ENCODE data around the gene ZNF358.
"Not testable (repeated sequence)": the region's sequence is repeated elsewhere in the genome, so short reads cannot be mapped to it uniquely, and the experiment has no call there.

ZNF358 gene

DNA sequence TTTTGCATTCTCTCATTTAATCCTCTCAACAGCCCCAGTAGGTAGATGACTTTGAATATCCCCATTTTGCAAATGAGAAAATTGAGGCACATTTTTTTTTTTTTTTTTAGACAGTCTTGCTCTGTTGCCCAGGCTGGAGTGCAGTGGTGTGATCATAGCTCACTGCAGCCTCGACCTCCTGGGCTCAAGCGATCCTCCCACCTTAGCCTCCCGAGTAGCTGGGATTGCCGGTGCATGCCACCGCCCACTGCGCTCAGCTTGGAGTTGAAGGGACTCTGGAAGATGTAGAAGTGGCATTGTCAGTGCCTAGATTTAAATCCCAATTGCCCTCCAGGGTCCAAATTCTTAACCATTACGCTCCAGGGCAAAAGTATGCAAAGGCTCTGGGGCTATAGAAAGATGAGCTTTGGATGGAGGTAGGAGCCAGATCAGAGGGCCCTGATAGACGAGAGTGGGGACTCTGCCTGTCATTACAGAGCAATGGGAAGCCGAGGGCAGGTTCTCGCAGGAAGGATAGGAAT, 5.7 kb downstream of the ZNF358 start:
- DNase-seq, result no peak

DNA sequence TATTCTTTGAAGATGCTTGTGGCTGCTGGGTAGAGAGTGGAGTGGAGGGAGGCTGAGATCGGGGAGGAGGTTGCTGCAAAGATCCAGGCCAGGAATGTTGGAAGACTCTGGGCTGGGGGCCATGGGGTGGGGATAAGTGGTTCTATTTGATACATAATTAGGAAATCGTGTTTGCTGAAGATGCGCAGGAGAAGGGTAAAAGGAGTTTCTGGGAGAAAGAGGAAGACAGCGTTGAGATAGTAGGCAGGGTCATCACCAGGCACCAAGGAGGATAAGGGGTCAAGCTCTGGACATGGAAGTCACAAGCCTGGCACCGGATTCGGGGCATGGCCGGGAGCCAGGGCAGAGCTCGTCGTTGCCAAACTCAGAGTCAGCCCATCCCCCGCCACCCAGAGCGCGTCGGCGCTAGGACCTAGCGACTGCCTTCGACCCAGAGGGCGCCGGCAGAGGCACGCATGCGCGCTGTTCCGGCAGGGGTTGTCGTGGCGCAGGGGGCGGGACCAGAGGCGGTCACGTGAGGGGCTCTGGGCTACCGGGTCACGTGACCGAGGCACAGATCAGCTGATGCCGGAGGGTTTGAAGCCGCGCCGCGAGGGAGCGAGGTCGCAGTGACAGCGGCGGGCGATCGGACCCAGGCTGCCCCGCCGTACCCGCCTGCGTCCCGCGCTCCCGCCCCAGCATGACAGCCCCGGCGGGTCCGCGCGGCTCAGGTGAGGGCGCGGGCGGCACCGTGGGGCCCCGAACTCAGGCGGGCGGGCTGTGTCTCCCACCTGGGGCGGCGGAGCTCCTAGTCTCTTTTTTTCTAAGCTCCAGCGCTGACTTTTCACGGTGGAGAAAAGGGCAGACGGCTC, 6.4 kb downstream of the ZNF358 start, which contains the start of gene MCOLN1:
Gene MCOLN1, plus strand, starts transcription at position 553 of the 851 bp plus-strand sequence. Its CDS starts 127 bp downstream, at position 680.
- peak; percentile 97 for DNase-seq

DNA sequence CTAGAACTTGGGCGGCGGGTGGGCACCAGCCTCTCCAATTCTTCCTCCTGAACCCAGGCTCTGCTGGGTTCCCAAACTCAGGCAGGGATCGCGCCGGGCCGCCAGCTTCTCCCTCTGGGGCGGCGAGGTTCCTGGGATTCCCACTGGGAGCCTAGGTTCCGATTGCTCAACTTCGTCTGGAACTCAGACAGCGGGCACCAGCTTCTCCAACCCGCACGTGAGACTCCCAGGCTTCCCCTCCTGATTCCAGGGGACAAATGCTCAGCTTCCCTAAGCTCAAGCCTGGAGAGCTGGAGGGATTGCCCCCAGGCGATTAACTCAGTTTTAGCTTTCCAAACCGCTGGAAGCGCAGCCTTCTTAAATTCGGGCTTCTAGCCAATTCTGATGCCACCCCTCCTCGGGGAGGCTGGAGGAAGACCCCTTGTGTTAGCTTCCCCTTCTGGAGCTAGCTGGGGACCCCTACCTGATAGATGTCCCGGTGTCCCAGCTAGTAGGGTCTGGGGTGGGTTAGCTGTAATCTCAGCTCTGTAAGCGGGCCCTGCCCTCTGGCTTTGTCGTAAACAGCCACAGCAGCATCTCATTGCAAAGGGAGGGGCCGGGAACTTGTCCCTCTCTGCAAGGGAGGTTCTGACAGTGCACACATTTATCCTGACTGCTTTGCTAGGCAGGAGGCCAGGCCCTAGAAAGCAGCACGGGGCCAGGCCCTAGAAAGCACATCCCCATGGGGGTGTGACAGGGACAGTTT, 7.2 kb downstream of the ZNF358 start:
- DNase-seq, result peak; percentile 6

DNA sequence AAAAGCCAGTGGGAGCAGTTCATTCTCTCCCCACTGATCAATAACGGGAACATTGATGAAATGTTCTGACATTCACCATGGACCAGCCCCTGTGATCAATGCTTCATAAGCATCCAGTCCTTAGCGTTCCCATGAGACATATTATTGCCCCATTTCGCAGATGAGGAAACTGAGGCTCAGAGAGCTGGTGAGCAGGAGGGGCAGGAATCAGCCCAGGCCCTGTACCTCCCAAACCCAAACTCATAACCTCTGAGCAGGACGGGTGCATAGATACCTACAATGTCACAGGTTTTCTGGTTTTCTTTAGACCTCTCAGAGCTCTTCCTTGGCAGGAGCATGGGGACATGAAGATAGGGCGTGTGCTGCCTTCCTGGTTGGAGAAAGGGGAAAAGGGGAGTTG, 8.6 kb downstream of the ZNF358 start:
- DNase-seq, result no peak

- DNase-seq, result no peak
Observed at GRCh38 chr19:7524992-7525739, 9.3 kb downstream of the ZNF358 start.

GRCh38 chr19:7526059-7526929, 10.4 kb downstream of the ZNF358 start:
- no peak for DNase-seq

DNA sequence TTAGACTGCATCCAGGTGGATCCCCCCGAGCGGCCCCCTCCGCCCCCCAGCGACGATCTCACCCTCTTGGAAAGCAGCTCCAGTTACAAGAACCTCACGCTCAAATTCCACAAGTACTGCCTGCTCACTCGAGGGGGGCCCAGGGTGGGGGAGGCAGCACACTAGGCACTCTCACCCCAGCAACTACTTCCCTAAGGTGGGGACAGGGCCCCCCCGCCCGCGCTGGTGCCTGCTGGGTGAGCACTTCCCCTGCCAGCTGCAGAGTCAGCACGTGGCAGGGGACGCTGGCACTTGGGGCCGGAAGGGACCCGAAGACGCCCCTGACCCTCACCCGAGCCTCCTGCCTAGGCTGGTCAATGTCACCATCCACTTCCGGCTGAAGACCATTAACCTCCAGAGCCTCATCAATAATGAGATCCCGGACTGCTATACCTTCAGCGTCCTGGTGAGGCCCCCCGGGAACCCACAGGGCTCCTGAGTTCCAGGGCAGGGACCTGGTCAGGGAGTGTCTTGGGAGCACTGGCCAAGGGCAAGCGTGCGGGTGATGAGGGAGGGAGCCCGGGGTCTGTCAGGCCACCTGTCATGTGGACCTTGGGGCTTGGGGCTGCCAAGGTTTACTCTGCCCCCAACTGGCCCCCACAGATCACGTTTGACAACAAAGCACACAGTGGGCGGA, 11.8 kb downstream of the ZNF358 start:
- no peak for DNase-seq

DNA sequence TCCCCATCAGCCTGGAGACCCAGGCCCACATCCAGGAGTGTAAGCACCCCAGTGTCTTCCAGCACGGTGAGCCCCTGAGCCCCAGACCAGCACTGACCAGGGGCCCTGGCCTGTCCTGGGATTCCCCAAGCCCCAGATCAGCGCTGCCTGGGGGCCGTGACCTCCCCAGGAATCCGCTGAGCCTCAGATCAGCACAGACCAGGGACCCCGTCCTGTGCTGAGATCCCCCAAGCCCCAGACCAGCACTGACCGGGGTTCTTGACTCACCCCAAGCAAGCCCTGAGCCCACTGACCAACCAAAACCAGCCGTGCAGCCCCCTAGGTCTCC, 12.3 kb downstream of the ZNF358 start:
- no peak for DNase-seq

DNA sequence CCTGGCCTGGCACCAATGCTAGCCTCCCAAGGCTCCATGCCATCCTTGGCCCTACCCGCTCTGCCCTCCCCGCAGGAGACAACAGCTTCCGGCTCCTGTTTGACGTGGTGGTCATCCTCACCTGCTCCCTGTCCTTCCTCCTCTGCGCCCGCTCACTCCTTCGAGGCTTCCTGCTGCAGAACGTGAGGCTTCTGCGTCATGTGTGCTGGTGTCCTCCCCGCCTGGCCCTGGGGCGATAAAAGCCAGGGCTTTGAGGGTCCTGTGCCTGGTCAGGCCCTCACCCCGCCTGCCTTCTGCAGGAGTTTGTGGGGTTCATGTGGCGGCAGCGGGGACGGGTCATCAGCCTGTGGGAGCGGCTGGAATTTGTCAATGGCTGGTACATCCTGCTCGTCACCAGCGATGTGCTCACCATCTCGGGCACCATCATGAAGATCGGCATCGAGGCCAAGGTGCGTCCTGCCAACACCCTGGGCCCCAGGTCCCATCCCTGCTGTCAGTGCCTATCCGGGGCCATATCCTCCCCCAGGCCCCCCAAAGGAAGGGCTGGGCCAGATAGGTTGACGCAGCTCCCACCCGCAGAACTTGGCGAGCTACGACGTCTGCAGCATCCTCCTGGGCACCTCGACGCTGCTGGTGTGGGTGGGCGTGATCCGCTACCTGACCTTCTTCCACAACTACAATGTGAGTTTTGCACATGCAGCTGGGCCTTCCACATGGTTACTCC, 12.8 kb downstream of the ZNF358 start:
- no peak for DNase-seq

GRCh38 chr19:7529246-7529600, 13.3 kb downstream of the ZNF358 start:
- DNase-seq, result no peak

DNA sequence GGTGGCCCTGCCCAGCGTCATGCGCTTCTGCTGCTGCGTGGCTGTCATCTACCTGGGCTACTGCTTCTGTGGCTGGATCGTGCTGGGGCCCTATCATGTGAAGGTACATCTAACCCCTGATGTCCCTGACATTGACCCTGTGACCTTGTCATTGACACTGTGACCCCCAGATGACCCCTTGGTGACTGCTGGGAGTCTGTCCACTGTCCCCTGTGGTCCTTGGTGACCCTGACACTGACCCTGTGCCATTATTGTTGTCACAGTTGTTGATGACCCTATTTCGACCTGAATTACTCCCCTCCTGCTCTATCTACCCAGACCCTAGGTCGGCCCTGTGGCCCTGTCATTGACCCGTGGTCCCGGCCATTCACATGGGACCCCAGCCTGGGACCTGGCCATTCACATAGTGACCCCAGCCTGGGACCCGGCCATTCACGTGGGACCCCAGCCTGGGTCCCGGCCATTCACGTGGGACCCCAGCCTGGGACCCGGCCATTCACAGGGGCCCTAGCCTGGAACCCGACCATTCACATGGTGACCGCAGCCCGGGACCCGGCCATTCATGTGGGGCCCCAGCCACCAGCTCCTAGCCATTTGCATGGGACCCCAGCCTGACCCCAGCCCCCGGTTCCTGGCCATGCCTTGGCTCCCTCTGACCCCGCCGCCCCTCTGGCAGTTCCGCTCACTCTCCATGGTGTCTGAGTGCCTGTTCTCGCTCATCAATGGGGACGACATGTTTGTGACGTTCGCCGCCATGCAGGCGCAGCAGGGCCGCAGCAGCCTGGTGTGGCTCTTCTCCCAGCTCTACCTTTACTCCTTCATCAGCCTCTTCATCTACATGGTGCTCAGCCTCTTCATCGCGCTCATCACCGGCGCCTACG, 13.9 kb downstream of the ZNF358 start:
- no peak for DNase-seq

DNA sequence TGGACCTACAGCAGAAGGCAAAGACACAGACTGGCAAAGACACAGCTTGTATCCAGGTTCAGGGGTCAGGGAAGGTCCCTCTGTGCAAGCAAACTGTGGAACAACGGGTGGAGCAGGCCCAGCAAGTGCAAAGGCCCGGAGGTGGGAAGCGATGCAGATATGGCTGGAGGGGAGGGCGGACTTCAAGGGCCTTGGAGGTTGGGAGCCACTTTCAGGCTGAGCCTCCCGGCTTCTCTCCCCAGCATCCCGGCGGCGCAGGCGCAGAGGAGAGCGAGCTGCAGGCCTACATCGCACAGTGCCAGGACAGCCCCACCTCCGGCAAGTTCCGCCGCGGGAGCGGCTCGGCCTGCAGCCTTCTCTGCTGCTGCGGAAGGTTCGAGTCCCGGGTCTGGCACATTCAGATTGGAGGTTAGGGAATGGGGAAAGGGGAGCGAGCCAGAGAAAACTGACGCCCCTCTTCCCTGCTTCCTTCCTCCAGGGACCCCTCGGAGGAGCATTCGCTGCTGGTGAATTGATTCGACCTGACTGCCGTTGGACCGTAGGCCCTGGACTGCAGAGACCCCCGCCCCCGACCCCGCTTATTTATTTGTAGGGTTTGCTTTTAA, 17.5 kb downstream of the ZNF358 start:
- DNase-seq, result no peak

- peak; percentile 83 for DNase-seq
Observed at GRCh38 chr19:7533925-7534480, 18.1 kb downstream of the ZNF358 start.

DNA sequence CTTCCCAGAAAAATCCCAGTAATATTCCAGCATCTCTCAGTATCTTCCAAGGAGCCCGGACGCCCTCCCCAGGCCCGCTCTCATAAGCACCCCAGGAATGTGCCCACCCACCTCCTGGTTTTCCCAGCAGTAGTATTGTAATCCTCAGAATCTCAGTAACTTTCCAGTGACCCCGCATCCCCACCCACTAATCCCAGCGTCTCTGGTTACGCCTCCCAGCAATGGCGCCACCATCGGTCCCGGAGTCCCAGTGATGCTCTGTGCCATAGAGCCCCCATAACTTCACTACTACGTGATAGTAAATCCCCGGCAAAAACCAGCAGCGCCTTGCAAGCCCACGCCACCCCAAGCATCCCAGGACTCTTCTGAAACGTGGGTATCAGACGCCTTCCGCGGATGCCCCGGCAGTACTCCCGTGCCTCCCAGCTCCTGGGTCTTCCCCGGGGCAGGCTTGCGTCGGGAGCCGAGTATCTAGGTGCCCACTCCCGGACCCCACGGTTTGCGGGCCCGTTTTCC, 18.7 kb downstream of the ZNF358 start:
- DNase-seq, result peak; percentile 42

- DNase-seq, result peak; percentile 90
Observed at GRCh38 chr19:7535047-7535997, 19.4 kb downstream of the ZNF358 start, which contains the start of gene PNPLA6. Gene PNPLA6 (plus strand): TSS chr19:7535717. CDS start chr19:7535789, 72 bp downstream.

- DNase-seq, result no peak
Observed at GRCh38 chr19:7535998-7536695, 20.2 kb downstream of the ZNF358 start.

DNA sequence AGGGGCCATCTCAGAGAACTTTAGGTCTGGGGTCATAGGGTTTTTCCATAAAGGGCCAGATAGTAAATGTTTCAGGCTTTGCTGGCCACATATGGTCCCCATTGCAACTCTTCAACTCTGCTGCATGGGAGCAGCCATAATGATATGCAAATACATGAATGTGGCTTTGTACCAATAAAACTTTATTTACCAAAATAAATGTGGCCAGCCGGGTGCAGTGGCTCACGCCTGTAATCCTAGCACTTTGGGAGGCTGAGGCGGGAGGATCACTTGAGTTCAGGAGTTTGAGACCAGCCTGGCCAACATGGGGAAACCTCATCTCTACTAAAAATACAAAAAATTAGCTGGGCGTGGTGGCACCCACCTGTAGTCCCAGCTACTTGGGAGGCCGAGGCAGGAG, 23.1 kb downstream of the ZNF358 start:
- DNase-seq, result not testable (repeated sequence)

All from OCI-M1 (cell line).